ENCODE data around the gene FYTTD1. TPM values are rescaled to one million over a fixed set of nuclear protein-coding genes. Genes with fewer than 3 reads are reported as not detected.

The FYTTD1 gene
- total RNA-seq, 1 experiment from 2014 or later: 72.6 TPM

GRCh38 chr3:197737319-197737649, 12.4 kb upstream of the FYTTD1 start:
- no peak for DNase-seq (ENCODE audit: low read depth)

GRCh38 chr3:197737749-197738462, 11.8 kb upstream of the FYTTD1 start:
- no peak for DNase-seq (ENCODE audit: low read depth)

GRCh38 chr3:197742787-197743186, 6.9 kb upstream of the FYTTD1 start:
- no peak for DNase-seq (ENCODE audit: low read depth)

- DNase-seq (ENCODE audit: low read depth): no peak
Measured at GRCh38 chr3:197746209-197746608, 3.5 kb upstream of the FYTTD1 start.

GRCh38 chr3:197746801-197747237, 2.9 kb upstream of the FYTTD1 start:
- peak; percentile 33 for DNase-seq (ENCODE audit: low read depth)

GRCh38 chr3:197748597-197749314, 927 bp upstream of the FYTTD1 start:
- DNase-seq (ENCODE audit: low read depth): peak; percentile 59

- DNase-seq (ENCODE audit: low read depth): no peak
Measured at GRCh38 chr3:197749315-197749600, 425 bp upstream of the FYTTD1 start.

- DNase-seq (ENCODE audit: low read depth): peak; percentile 77
Measured at GRCh38 chr3:197750396-197750831, 731 bp downstream of the FYTTD1 start.

GRCh38 chr3:197750858-197751737, 1.4 kb downstream of the FYTTD1 start:
- peak; percentile 42 for DNase-seq (ENCODE audit: low read depth)

- peak; percentile 6 for DNase-seq (ENCODE audit: low read depth)
Measured at GRCh38 chr3:197752107-197752506, 2.4 kb downstream of the FYTTD1 start.

- DNase-seq (ENCODE audit: low read depth): no peak
Measured at GRCh38 chr3:197753263-197753662, 3.6 kb downstream of the FYTTD1 start.

GRCh38 chr3:197756704-197757103, 7.0 kb downstream of the FYTTD1 start:
- no peak for DNase-seq (ENCODE audit: low read depth)

GRCh38 chr3:197758512-197758911, 8.8 kb downstream of the FYTTD1 start:
- no peak for DNase-seq (ENCODE audit: low read depth)

GRCh38 chr3:197761784-197762183, 12.1 kb downstream of the FYTTD1 start:
- no peak for DNase-seq (ENCODE audit: low read depth)

- DNase-seq (ENCODE audit: low read depth): no peak
Measured at GRCh38 chr3:197775317-197775716, 25.6 kb downstream of the FYTTD1 start.

GRCh38 chr3:197782230-197782629, 32.5 kb downstream of the FYTTD1 start:
- no peak for DNase-seq (ENCODE audit: low read depth)

GRCh38 chr3:197784019-197784585, 34.4 kb downstream of the FYTTD1 start:
- no peak for DNase-seq (ENCODE audit: low read depth)

GRCh38 chr3:197787412-197787811, 37.7 kb downstream of the FYTTD1 start:
- DNase-seq (ENCODE audit: low read depth): no peak

- DNase-seq (ENCODE audit: low read depth): no peak
Measured at GRCh38 chr3:197789309-197789708, 39.6 kb downstream of the FYTTD1 start.

- DNase-seq (ENCODE audit: low read depth): no peak
Measured at GRCh38 chr3:197790033-197790432, 40.4 kb downstream of the FYTTD1 start.

GRCh38 chr3:197791113-197791891, 41.6 kb downstream of the FYTTD1 start, which contains the start of gene LRCH3:
LRCH3 (plus strand) TSS chr3:197791254; CDS start chr3:197791279, 25 bp downstream.
- peak; percentile 79 for DNase-seq (ENCODE audit: low read depth)

All from RPMI7951 (cell line).